ENCODE results near the gene GTPBP6. TPM values are rescaled to one million over a fixed set of nuclear protein-coding genes. Genes with fewer than 3 reads are reported as not detected.

GTPBP6 gene
- total and polyA plus RNA-seq, 2 experiments from 2014 or later: 40.7 to 69.2 TPM

DNA sequence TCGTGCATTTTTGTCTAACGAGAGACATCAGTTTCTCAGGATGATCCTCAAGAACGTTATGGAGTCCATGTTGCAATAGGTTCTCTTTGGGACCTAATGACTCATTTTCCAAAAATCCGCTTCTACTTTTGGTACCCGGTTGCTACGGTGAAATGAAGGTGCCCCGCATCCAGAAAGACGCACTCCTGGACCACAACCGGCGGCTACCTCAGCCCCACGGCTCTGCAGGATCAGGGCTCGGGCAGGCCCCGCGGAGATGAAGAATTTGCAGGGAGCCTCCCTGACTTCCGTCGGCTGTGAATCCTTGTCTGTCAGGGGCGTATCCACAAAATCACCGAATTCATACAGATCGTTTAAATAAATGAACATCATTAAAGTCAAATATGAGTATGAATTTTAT lies 15.6 kb downstream of the GTPBP6 start:
- Histone ChIP-seq H3K79me2 (no peaks in the 10 kb centered on the region), H3K4me3 (no peak overlapping the region), H3K27me3 (no peaks in the 10 kb centered on the region), H3K4me2 (no peak overlapping the region), H2AFZ (no peak overlapping the region), H3K4me1 (ENCODE audit: insufficient read depth) (no peaks in the 10 kb centered on the region), H3K9me3 (ENCODE audit: low read depth) (no peaks in the 10 kb centered on the region), H3K9me2 (replicated peaks; ENCODE audit: insufficient read depth) (no peaks in the 10 kb centered on the region), H3K27ac (no peak overlapping the region), H3K36me3 (replicated peaks; ENCODE audit: insufficient read depth, low read depth) (no peaks in the 10 kb centered on the region), H4K20me1 (ENCODE audit: insufficient read depth, poor library complexity, severe bottlenecking) (no peaks in the 10 kb centered on the region)
- DNase-seq (ENCODE audit: low spot score): no peak
- WGBS (ENCODE audit: low lambda C conversion rate, missing lambda C conversion rate): 94% methylated on average over 19 of the region's 19 CpGs
- TF ChIP-seq, protein P1, sequence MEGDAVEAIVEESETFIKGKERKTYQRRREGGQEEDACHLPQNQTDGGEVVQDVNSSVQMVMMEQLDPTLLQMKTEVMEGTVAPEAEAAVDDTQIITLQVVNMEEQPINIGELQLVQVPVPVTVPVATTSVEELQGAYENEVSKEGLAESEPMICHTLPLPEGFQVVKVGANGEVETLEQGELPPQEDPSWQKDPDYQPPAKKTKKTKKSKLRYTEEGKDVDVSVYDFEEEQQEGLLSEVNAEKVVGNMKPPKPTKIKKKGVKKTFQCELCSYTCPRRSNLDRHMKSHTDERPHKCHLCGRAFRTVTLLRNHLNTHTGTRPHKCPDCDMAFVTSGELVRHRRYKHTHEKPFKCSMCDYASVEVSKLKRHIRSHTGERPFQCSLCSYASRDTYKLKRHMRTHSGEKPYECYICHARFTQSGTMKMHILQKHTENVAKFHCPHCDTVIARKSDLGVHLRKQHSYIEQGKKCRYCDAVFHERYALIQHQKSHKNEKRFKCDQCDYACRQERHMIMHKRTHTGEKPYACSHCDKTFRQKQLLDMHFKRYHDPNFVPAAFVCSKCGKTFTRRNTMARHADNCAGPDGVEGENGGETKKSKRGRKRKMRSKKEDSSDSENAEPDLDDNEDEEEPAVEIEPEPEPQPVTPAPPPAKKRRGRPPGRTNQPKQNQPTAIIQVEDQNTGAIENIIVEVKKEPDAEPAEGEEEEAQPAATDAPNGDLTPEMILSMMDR (IDR thresholded peaks at IDR 0.05; ENCODE audit: poor library complexity): no peak
- TF ChIP-seq EZH2phosphoT487 (IDR thresholded peaks at IDR 0.05; ENCODE audit: low read depth, severe bottlenecking, unreplicated experiment) (no peak), EZH2 (IDR thresholded peaks at IDR 0.05; ENCODE audit: borderline replicate concordance) (no peak)

DNA sequence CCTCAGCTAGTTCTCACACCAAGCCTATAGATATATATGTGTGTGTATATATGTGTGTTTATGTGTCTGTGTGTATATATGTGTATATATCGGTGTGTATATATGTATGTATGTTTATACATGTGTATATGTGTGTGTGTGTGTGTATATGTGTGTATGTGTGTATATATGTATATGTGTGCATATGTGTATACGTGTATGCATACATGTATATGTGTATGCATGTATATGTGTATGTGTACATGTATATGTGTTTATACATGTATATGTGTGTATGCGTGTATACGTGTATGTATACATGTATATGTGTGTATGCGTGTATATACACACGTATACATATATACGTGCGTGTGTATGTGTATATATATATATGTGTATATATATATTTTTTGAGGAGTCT lies 18.3 kb downstream of the GTPBP6 start:
- no peaks in the 10 kb centered on the region for H3K79me2 ChIP-seq
- WGBS (ENCODE audit: low lambda C conversion rate, missing lambda C conversion rate): 96% methylated on average over 8 of the region's 8 CpGs
- H3K36me3 ChIP-seq (replicated peaks; ENCODE audit: insufficient read depth, low read depth): no peaks in the 10 kb centered on the region

DNA sequence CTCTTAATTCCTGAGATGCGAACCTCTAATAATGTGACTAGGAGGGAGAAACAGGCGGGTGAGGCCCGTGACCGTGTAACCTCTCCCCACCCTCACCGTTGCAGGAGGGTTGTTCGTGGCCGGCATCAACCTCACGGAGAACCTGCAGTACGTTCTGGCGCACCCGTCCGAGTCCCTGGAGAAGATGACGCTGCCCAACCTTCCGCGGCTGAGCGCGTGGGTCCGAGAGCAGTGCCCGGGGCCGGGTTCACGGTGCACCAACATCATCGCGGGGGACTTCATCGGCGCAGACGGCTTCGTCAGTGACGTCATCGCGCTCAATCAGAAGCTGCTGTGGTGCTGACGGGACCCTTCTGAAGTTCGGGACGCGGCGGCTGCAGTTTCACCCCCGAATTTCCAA lies 19.6 kb downstream of the GTPBP6 start:
- WGBS (ENCODE audit: low lambda C conversion rate, missing lambda C conversion rate): 98% methylated on average over 32 of the region's 36 CpGs
- H3K4me3 ChIP-seq: no peak overlapping the region
- H3K9me2 ChIP-seq (replicated peaks; ENCODE audit: insufficient read depth): no peaks in the 10 kb centered on the region
- no peak overlapping the region for H2AFZ ChIP-seq
- no peak overlapping the region for H3K27ac ChIP-seq
- H3K4me2 ChIP-seq: no peak overlapping the region
- H3K27me3 ChIP-seq: no peaks in the 10 kb centered on the region
- TF ChIP-seq EZH2 (IDR thresholded peaks at IDR 0.05; ENCODE audit: borderline replicate concordance) (no peak), EZH2phosphoT487 (IDR thresholded peaks at IDR 0.05; ENCODE audit: low read depth, severe bottlenecking, unreplicated experiment) (no peak)
- TF ChIP-seq, protein P1 (IDR thresholded peaks at IDR 0.05; ENCODE audit: poor library complexity): no peak
- no peaks in the 10 kb centered on the region for H3K36me3 ChIP-seq (replicated peaks; ENCODE audit: insufficient read depth, low read depth)
- H4K20me1 ChIP-seq (ENCODE audit: insufficient read depth, poor library complexity, severe bottlenecking): no peaks in the 10 kb centered on the region
- no peak for DNase-seq (ENCODE audit: low spot score)
- H3K4me1 ChIP-seq (ENCODE audit: insufficient read depth): no peaks in the 10 kb centered on the region
- H3K79me2 ChIP-seq: no peaks in the 10 kb centered on the region
- H3K9me3 ChIP-seq (ENCODE audit: low read depth): no peaks in the 10 kb centered on the region

More for the DNA sequence above, 18.3 kb downstream of the GTPBP6 start:
- H3K4me1 ChIP-seq (ENCODE audit: insufficient read depth): no peaks in the 10 kb centered on the region
- H4K20me1 ChIP-seq (ENCODE audit: insufficient read depth, poor library complexity, severe bottlenecking): no peaks in the 10 kb centered on the region
- H3K27me3 ChIP-seq: no peaks in the 10 kb centered on the region
- no peaks in the 10 kb centered on the region for H3K9me2 ChIP-seq (replicated peaks; ENCODE audit: insufficient read depth)
- no peak overlapping the region for H3K27ac ChIP-seq
- H3K4me3 ChIP-seq: no peak overlapping the region
- DNase-seq (ENCODE audit: low spot score): no peak
- H3K4me2 ChIP-seq: no peak overlapping the region
- H2AFZ ChIP-seq: no peak overlapping the region
- H3K9me3 ChIP-seq (ENCODE audit: low read depth): no peaks in the 10 kb centered on the region
- TF ChIP-seq EZH2phosphoT487 (IDR thresholded peaks at IDR 0.05; ENCODE audit: low read depth, severe bottlenecking, unreplicated experiment): no peak
- TF ChIP-seq, protein P1 (IDR thresholded peaks at IDR 0.05; ENCODE audit: poor library complexity): no peak
- no peak for TF ChIP-seq EZH2 (IDR thresholded peaks at IDR 0.05; ENCODE audit: borderline replicate concordance)

DNA sequence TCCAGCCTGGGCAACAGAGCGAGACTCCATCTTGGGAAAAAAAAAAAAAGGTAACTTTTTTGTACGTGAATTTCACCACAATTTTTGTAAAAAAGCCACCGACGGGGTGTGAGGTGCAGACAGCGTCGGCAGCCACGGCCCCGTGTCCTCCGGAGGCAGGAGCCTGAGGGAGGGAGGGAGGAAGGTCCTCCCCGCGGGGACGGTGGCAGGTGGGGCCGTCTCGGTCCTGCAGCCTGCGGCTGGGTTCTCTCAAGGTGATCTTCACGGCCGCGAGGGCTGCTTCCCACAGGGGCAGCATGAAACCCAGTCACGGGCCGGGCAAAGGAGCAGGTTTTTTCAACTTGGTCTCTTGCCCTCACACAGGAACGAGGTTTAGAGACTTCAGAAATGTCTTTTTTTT lies 23.5 kb downstream of the GTPBP6 start:
- no peaks in the 10 kb centered on the region for H3K9me2 ChIP-seq (replicated peaks; ENCODE audit: insufficient read depth)
- no peaks in the 10 kb centered on the region for H3K36me3 ChIP-seq (replicated peaks; ENCODE audit: insufficient read depth, low read depth)
- DNase-seq (ENCODE audit: low spot score): no peak
- no peaks in the 10 kb centered on the region for H3K79me2 ChIP-seq
- no peaks in the 10 kb centered on the region for H3K9me3 ChIP-seq (ENCODE audit: low read depth)
- no peak overlapping the region for H2AFZ ChIP-seq
- no peak overlapping the region for H3K4me3 ChIP-seq
- H3K27ac ChIP-seq: no peak overlapping the region
- no peak overlapping the region for H3K4me2 ChIP-seq
- H3K27me3 ChIP-seq: no peaks in the 10 kb centered on the region
- TF ChIP-seq EZH2 (IDR thresholded peaks at IDR 0.05; ENCODE audit: borderline replicate concordance) (no peak), EZH2phosphoT487 (IDR thresholded peaks at IDR 0.05; ENCODE audit: low read depth, severe bottlenecking, unreplicated experiment) (no peak)
- TF ChIP-seq, protein P1 (IDR thresholded peaks at IDR 0.05; ENCODE audit: poor library complexity): no peak
- H3K4me1 ChIP-seq (ENCODE audit: insufficient read depth): no peaks in the 10 kb centered on the region
- H4K20me1 ChIP-seq (ENCODE audit: insufficient read depth, poor library complexity, severe bottlenecking): no peaks in the 10 kb centered on the region
- 96% methylated on average over 20 of the region's 21 CpGs for WGBS (ENCODE audit: low lambda C conversion rate, missing lambda C conversion rate)

Data from hepatocyte (in vitro differentiated cells).